IMR-90 (cell line): ENCODE results near the gene ANK2. TPM values are rescaled to one million over a fixed set of nuclear protein-coding genes. Genes with fewer than 3 reads are reported as not detected.

Experiments used
- ATAC-seq: fragments of 200-7000 bp; cut with Tn5 transposase; 2 replicates; pipeline ENCODE4 v1.9.1; 2020; ENCODE audit warnings: low read depth, mild to moderate bottlenecking, moderate library complexity
- BruUV-seq: library from RNA; stranded (reverse); fragments of 400-500 nt; replicated peaks from 2 replicates; lab custom pipeline; 2021; lab: Mats Ljungman, UMichigan
- CTCF ChIA-PET: fragments of 300-600 bp; formaldehyde crosslinking; extraction: SDS; loops from one replicate; lab custom pipeline; 2021; ENCODE audit warnings: antibody characterized with exemption; lab: Yijun Ruan, JAX
- POLR2A ChIA-PET: fragments of 300-600 bp; sonication (Branson Sonifier 250); formaldehyde crosslinking; loops from one replicate; lab custom pipeline; 2022; ENCODE audit warnings: antibody characterized with exemption; ENCODE audit not compliant: unreplicated experiment; lab: Charles Lee
- DNase-seq: peaks from one replicate; pipeline ENCODE4 v3.0.0; 2013
- H2AFZ ChIP-seq: replicated peaks from 2 replicates; pipeline ENCODE3; 2013; ENCODE audit warnings: low read length, mild to moderate bottlenecking; ENCODE audit not compliant: poor library complexity
- H2AK5ac ChIP-seq: 2 replicates; pipeline ENCODE4 v1.6.1; 2013; ENCODE audit warnings: low read depth, low read length, inconsistent platforms
- H2AK9ac ChIP-seq: replicated peaks from 2 replicates; pipeline ENCODE3; 2013; ENCODE audit warnings: mild to moderate bottlenecking, low read depth, low read length, moderate library complexity; ENCODE audit not compliant: poor library complexity
- H2BK120ac ChIP-seq: 2 replicates; pipeline ENCODE4 v1.6.1; 2013; ENCODE audit warnings: low read depth, low read length, inconsistent platforms
- H2BK15ac ChIP-seq: 3 replicates; pipeline ENCODE4 v1.6.1; 2013; ENCODE audit warnings: low read depth, low read length, inconsistent platforms
- H2BK20ac ChIP-seq: 2 replicates; pipeline ENCODE4 v1.6.1; 2013; ENCODE audit warnings: low read depth, mild to moderate bottlenecking, inconsistent platforms, low read length, moderate library complexity
- H2BK5ac ChIP-seq: 2 replicates; pipeline ENCODE4 v1.6.1; 2013; ENCODE audit warnings: mild to moderate bottlenecking, low read depth, low read length, inconsistent platforms; ENCODE audit not compliant: poor library complexity, severe bottlenecking
- H3K14ac ChIP-seq: replicated peaks from 2 replicates; pipeline ENCODE4 v1.6.1; 2013; ENCODE audit warnings: low read depth, low read length, inconsistent platforms
- H3K18ac ChIP-seq: 2 replicates; pipeline ENCODE4 v1.6.1; 2013; ENCODE audit warnings: low read depth, low read length, control low read depth
- H3K23ac ChIP-seq: 2 replicates; pipeline ENCODE4 v1.6.1; 2013; ENCODE audit warnings: low read depth, low read length, inconsistent platforms
- H3K27ac ChIP-seq: 2 replicates; pipeline ENCODE4 v1.5.1; 2013; ENCODE audit warnings: mild to moderate bottlenecking, control low read depth, low read length; ENCODE audit not compliant: insufficient read depth
- H3K27me3 ChIP-seq: 2 replicates; pipeline ENCODE4 v1.6.1; 2013; ENCODE audit warnings: low read length; ENCODE audit not compliant: control insufficient read depth, insufficient read depth
- H3K36me3 ChIP-seq: 2 replicates; pipeline ENCODE4 v1.6.1; 2013; ENCODE audit warnings: low read length, mixed read lengths; ENCODE audit not compliant: control insufficient read depth, insufficient read depth
- H3K4ac ChIP-seq: 2 replicates; pipeline ENCODE4 v1.6.1; 2013; ENCODE audit warnings: low read depth, low read length, inconsistent platforms
- H3K4me1 ChIP-seq: 2 replicates; pipeline ENCODE4 v1.6.1; 2013; ENCODE audit warnings: low read length, mixed read lengths; ENCODE audit not compliant: control insufficient read depth, insufficient read depth
- H3K4me2 ChIP-seq: 2 replicates; pipeline ENCODE4 v1.6.1; 2013; ENCODE audit warnings: low read depth, mild to moderate bottlenecking, control low read depth, low read length, moderate library complexity
- H3K4me3 ChIP-seq: 2 replicates; pipeline ENCODE4 v1.5.1; 2013; ENCODE audit warnings: low read depth, mild to moderate bottlenecking, control low read depth, low read length, moderate library complexity; ENCODE audit not compliant: insufficient read depth
- H3K56ac ChIP-seq: 2 replicates; pipeline ENCODE4 v1.6.1; 2013; ENCODE audit warnings: low read length, inconsistent platforms; ENCODE audit not compliant: insufficient read depth; ENCODE audit errors: extremely low read depth
- H3K79me1 ChIP-seq, 2 experiments: 2 replicates each; pipeline ENCODE4 v1.6.1; 2013; ENCODE audit warnings: low read length in 2 of 2, inconsistent platforms in 1 of 2, low read depth in 1 of 2
- H3K9ac ChIP-seq: 2 replicates; pipeline ENCODE4 v1.6.1; 2013; ENCODE audit warnings: low read depth, low read length, control low read depth
- H3K9me1 ChIP-seq: 2 replicates; pipeline ENCODE4 v1.6.1; 2013; ENCODE audit warnings: low read length, inconsistent platforms; ENCODE audit not compliant: insufficient read depth
- H3K9me3 ChIP-seq: 2 replicates; pipeline ENCODE4 v1.6.1; 2013; ENCODE audit warnings: low read length; ENCODE audit not compliant: control insufficient read depth, insufficient read depth
- H4K20me1 ChIP-seq: 2 replicates; pipeline ENCODE4 v1.6.1; 2013; ENCODE audit warnings: low read length, inconsistent platforms; ENCODE audit not compliant: insufficient read depth
- H4K5ac ChIP-seq: 2 replicates; pipeline ENCODE4 v1.6.1; 2013; ENCODE audit warnings: mild to moderate bottlenecking, low read depth, low read length, control low read depth
- H4K8ac ChIP-seq, 2 experiments: 2 replicates each; pipeline ENCODE4 v1.6.1; 2013; ENCODE audit warnings: low read depth in 2 of 2, low read length in 2 of 2, control low read depth in 1 of 2, inconsistent platforms in 1 of 2
- H4K91ac ChIP-seq: 2 replicates; pipeline ENCODE4 v1.6.1; 2013; ENCODE audit warnings: low read depth, low read length, inconsistent platforms; ENCODE audit not compliant: insufficient read depth
- CEBPB ChIP-seq: IDR thresholded peaks from 2 replicates; pipeline ENCODE4 v1.6.1; 2012; ENCODE audit warnings: low read depth, low read length, improper control_type of control experiment
- MAZ ChIP-seq: IDR thresholded peaks from 2 replicates; pipeline ENCODE4 v1.6.1; 2012; ENCODE audit warnings: low read depth, mild to moderate bottlenecking, low read length, improper control_type of control experiment, moderate library complexity, borderline replicate concordance
- RAD21 ChIP-seq: IDR thresholded peaks from 2 replicates; pipeline ENCODE4 v1.6.1; 2012; ENCODE audit warnings: low read length, improper control_type of control experiment
- WGBS, 2 experiments: methylation state at CpG; one replicate each; pipeline versions ENCODE4 v1.1.5 to v1.1.7; 2013; ENCODE audit warnings: missing lambda C conversion rate in 2 of 2; ENCODE audit not compliant: insufficient read length in 1 of 2; ENCODE audit errors: extremely low coverage in 2 of 2; 5-methylcytosine and 5-hydroxymethylcytosine counted together
- dilution Hi-C: fragments of 300-500 bp; cut with HindIII; formaldehyde crosslinking; loops from one replicate; pipeline ENCODE4 v1.14.3; 2018; ENCODE audit warnings: low sequenced_read_pairs; ENCODE audit not compliant: unreplicated experiment
- in situ Hi-C: fragments of 300-500 bp; cut with MboI; formaldehyde crosslinking; loops from 3 replicates; pipeline ENCODE4 v1.14.3; 2019; ENCODE audit warnings: low sequenced_read_pairs, inconsistent platforms, mixed read lengths
- intact Hi-C: fragments of 100-400 bp; cut with micrococcal nuclease; formaldehyde crosslinking; loops from 2 replicates; pipeline ENCODE4 v1.10.0; 2022
- polyA plus RNA-seq, 3 experiments: library from polyadenylated mRNA; depleted of rRNA; stranded (reverse); fragments of >200 nt; gene quantifications; 2 replicates each; pipeline ENCODE4 v1.2.3, GENCODE V29; 2012; ENCODE audit warnings: low replicate concordance in 1 of 3
- total RNA-seq: library from RNA; depleted of rRNA; stranded (reverse); fragments of >200 nt; gene quantifications from 2 replicates; pipeline ENCODE4 v1.2.3, GENCODE V29; 2012

ANK2 gene
- total and polyA plus RNA-seq, 2 of the 4 experiments (the other 2 are of a cell fraction), result 0.82 to 6.6 TPM

GRCh38 chr4:113050837-113051236 lies 1.4 kb downstream of the ANK2 start:
- Histone ChIP-seq H4K20me1 (no peaks in the 10 kb centered on the region), H2BK120ac (no peak overlapping the region), H3K4ac (no peak overlapping the region), H2BK15ac (no peak overlapping the region), H3K18ac (no peak overlapping the region), H2AFZ (no peak overlapping the region), H3K14ac (no peak overlapping the region), H3K4me2 (no peak overlapping the region), H3K27ac (no peak overlapping the region), H4K91ac (no peak overlapping the region), H3K4me1 (no peaks in the 10 kb centered on the region), H3K36me3 (no peaks in the 10 kb centered on the region), H3K9me3 (no peaks in the 10 kb centered on the region), H3K23ac (no peak overlapping the region), H3K9ac (no peak overlapping the region), H3K79me1 (no peaks in the 10 kb centered on the region), H2AK5ac (no peak overlapping the region), H3K27me3 (no peaks in the 10 kb centered on the region; the same call in 1 of the 2 replicates), H4K8ac (no peak overlapping the region), H2BK20ac (no peak overlapping the region), H2AK9ac (no peak overlapping the region), H3K56ac (no peak overlapping the region), H3K9me1 (no peaks in the 10 kb centered on the region), H4K5ac (no peak overlapping the region), H2BK5ac (no peak overlapping the region), H3K4me3 (no peak overlapping the region)
- BruUV-seq, result no TSS peak
- DNase-seq (no peak), ATAC-seq (no peak)
- intact Hi-C loops, result no loop called here
- ChIA-PET POLR2A (no interaction called here), CTCF (no interaction called here)
- no CpG with 5 or more reads among the region's 3 CpGs for WGBS, 2 experiments
- TF ChIP-seq MAZ, result no peak
- TF ChIP-seq RAD21, result no peak
- TF ChIP-seq CEBPB, result no peak
- dilution Hi-C loops, result no loop called here
- in situ Hi-C loops, result no loop called here
